H9 (cell line): ENCODE measurements around the gene PPIL6. TPM values are rescaled to one million over a fixed set of nuclear protein-coding genes. Genes with fewer than 3 reads are reported as not detected.

Experiments used
- DNase-seq: peaks from one replicate; pipeline ENCODE4 v3.0.0-alpha.2; 2017
- H2AFZ ChIP-seq: one replicate; pipeline ENCODE4 v1.6.1; 2013; ENCODE audit warnings: mild to moderate bottlenecking, low read length, control low read depth, moderate library complexity
- H2AK5ac ChIP-seq: 2 replicates; pipeline ENCODE4 v1.6.1; 2013; ENCODE audit warnings: low read length, control low read depth, mixed read lengths; ENCODE audit not compliant: insufficient read length
- H2BK120ac ChIP-seq: one replicate; pipeline ENCODE4 v1.6.1; 2013; ENCODE audit warnings: low read depth, mild to moderate bottlenecking, low read length, control low read depth, inconsistent platforms; ENCODE audit not compliant: poor library complexity, severe bottlenecking
- H2BK12ac ChIP-seq: 2 replicates; pipeline ENCODE4 v1.6.1; 2013; ENCODE audit warnings: low read length, control low read depth, mixed read lengths, low read depth; ENCODE audit not compliant: insufficient read length
- H2BK15ac ChIP-seq: 2 replicates; pipeline ENCODE4 v1.6.1; 2013; ENCODE audit warnings: low read depth, low read length, control low read depth
- H2BK20ac ChIP-seq: one replicate; pipeline ENCODE4 v1.6.1; 2013; ENCODE audit warnings: low read depth, mild to moderate bottlenecking, low read length, control low read depth, inconsistent platforms; ENCODE audit not compliant: poor library complexity, severe bottlenecking
- H2BK5ac ChIP-seq: 2 replicates; pipeline ENCODE4 v1.6.1; 2013; ENCODE audit warnings: low read length, control low read depth, mixed read lengths; ENCODE audit not compliant: insufficient read length
- H3K14ac ChIP-seq: 2 replicates; pipeline ENCODE4 v1.6.1; 2013; ENCODE audit warnings: low read length, control low read depth; ENCODE audit not compliant: insufficient read depth
- H3K18ac ChIP-seq: 2 replicates; pipeline ENCODE4 v1.6.1; 2013; ENCODE audit warnings: low read depth, mild to moderate bottlenecking, mixed read lengths, low read length, control low read depth; ENCODE audit not compliant: insufficient read length
- H3K23ac ChIP-seq: 2 replicates; pipeline ENCODE4 v1.6.1; 2013; ENCODE audit warnings: low read length, control low read depth, mixed read lengths, low read depth; ENCODE audit not compliant: insufficient read length
- H3K23me2 ChIP-seq: 2 replicates; pipeline ENCODE4 v1.6.1; 2013; ENCODE audit warnings: low read depth, mild to moderate bottlenecking, mixed read lengths, low read length, control low read depth; ENCODE audit not compliant: insufficient read length, poor library complexity, severe bottlenecking
- H3K27ac ChIP-seq: 2 replicates; pipeline ENCODE4 v1.5.1; 2013; ENCODE audit warnings: low read length, control low read depth, mixed read lengths, low read depth; ENCODE audit not compliant: insufficient read length
- H3K27me3 ChIP-seq: 2 replicates; pipeline ENCODE4 v1.6.1; 2013; ENCODE audit warnings: low read length, control low read depth, inconsistent platforms; ENCODE audit not compliant: insufficient read depth
- H3K4ac ChIP-seq: 2 replicates; pipeline ENCODE4 v1.6.1; 2013; ENCODE audit warnings: low read depth, mild to moderate bottlenecking, control low read depth, inconsistent platforms, low read length, moderate library complexity
- H3K4me1 ChIP-seq: 2 replicates; pipeline ENCODE4 v1.6.1; 2013; ENCODE audit warnings: low read length, control low read depth, inconsistent platforms; ENCODE audit not compliant: insufficient read depth
- H3K4me2 ChIP-seq: 2 replicates; pipeline ENCODE4 v1.6.1; 2013; ENCODE audit warnings: low read length, control low read depth, mixed read lengths; ENCODE audit not compliant: insufficient read length, insufficient read depth
- H3K56ac ChIP-seq: 2 replicates; pipeline ENCODE4 v1.6.1; 2013; ENCODE audit warnings: low read depth, mild to moderate bottlenecking, mixed read lengths, low read length, control low read depth; ENCODE audit not compliant: insufficient read length
- H3K79me1 ChIP-seq: 2 replicates; pipeline ENCODE4 v1.6.1; 2013; ENCODE audit warnings: low read depth, mild to moderate bottlenecking, moderate library complexity, low read length, control low read depth, inconsistent platforms; ENCODE audit not compliant: insufficient read depth, poor library complexity, severe bottlenecking
- H3K79me2 ChIP-seq: 2 replicates; pipeline ENCODE4 v1.6.1; 2013; ENCODE audit warnings: low read length, control low read depth, inconsistent platforms; ENCODE audit not compliant: insufficient read depth
- H3K9ac ChIP-seq: 2 replicates; pipeline ENCODE4 v1.6.1; 2013; ENCODE audit warnings: low read length, control low read depth, mixed read lengths; ENCODE audit not compliant: insufficient read length; ENCODE audit errors: extremely low read depth
- H3K9me3 ChIP-seq: one replicate; pipeline ENCODE4 v1.6.1; 2013; ENCODE audit warnings: low read depth, low read length, inconsistent platforms; ENCODE audit not compliant: control insufficient read depth
- H3T11ph ChIP-seq: one replicate; pipeline ENCODE4 v1.6.1; 2013; ENCODE audit warnings: mild to moderate bottlenecking, low read length, control low read depth, inconsistent platforms
- H4K20me1 ChIP-seq: one replicate; pipeline ENCODE4 v1.6.1; 2013; ENCODE audit not compliant: control insufficient read depth, insufficient read length, insufficient read depth
- H4K5ac ChIP-seq: 2 replicates; pipeline ENCODE4 v1.6.1; 2013; ENCODE audit warnings: low read depth, mild to moderate bottlenecking, mixed read lengths, low read length, control low read depth; ENCODE audit not compliant: insufficient read length
- H4K8ac ChIP-seq: replicated peaks from 2 replicates; pipeline ENCODE4 v1.6.1; 2013; ENCODE audit warnings: low read length, control low read depth, mixed read lengths, low read depth; ENCODE audit not compliant: insufficient read length
- H4K91ac ChIP-seq: 2 replicates; pipeline ENCODE4 v1.6.1; 2013; ENCODE audit warnings: low read depth, mild to moderate bottlenecking, moderate library complexity, mixed read lengths, low read length, control low read depth; ENCODE audit not compliant: insufficient read length
- H3K27ac Mint-ChIP-seq, 3 experiments: 2 replicates in 2 of 3; 3 replicates in 1 of 3; pipeline ENCODE4 v1.8.0; 2020 to 2021; ENCODE audit warnings: mixed read lengths in 3 of 3, mild to moderate bottlenecking in 1 of 3, moderate library complexity in 1 of 3
- H3K27me3 Mint-ChIP-seq: 2 replicates; pipeline ENCODE4 v1.8.0; 2021; ENCODE audit warnings: low read depth, mild to moderate bottlenecking, moderate library complexity, mixed read lengths
- H3K36me3 Mint-ChIP-seq, 3 experiments: 2 replicates in 2 of 3; 3 replicates in 1 of 3; pipeline ENCODE4 v1.8.0; 2020 to 2021; ENCODE audit warnings: low read depth in 3 of 3, mixed read lengths in 3 of 3; ENCODE audit not compliant: insufficient read depth in 1 of 3
- H3K4me1 Mint-ChIP-seq, 2 experiments: 2 replicates each; pipeline ENCODE4 v1.8.0; 2020; ENCODE audit warnings: mixed read lengths in 2 of 2
- H3K4me3 Mint-ChIP-seq, 2 experiments: 2 replicates in 1 of 2; 3 replicates in 1 of 2; pipeline ENCODE4 v1.8.0; 2020 to 2021; ENCODE audit warnings: mild to moderate bottlenecking in 2 of 2, mixed read lengths in 2 of 2, moderate library complexity in 1 of 2
- H3K9me3 Mint-ChIP-seq, 2 experiments: 2 replicates in 1 of 2; 3 replicates in 1 of 2; pipeline ENCODE4 v1.8.0; 2020; ENCODE audit warnings: mild to moderate bottlenecking in 2 of 2, mixed read lengths in 2 of 2, moderate library complexity in 1 of 2
- CTCF ChIP-seq: fragments of 200-600 bp; sonication (generic); conservative IDR thresholded peaks from 3 replicates; pipeline ENCODE4 v1.8.0; 2021; ENCODE audit warnings: antibody characterized with exemption, mild to moderate bottlenecking
- WGBS: extraction: QIAGEN DNeasy Blood & Tissue Kit; methylation state at CpG from one replicate; pipeline ENCODE4 v1.1.7; 2013; ENCODE audit warnings: missing lambda C conversion rate, low lambda C conversion rate, mixed read lengths; ENCODE audit not compliant: insufficient read length; ENCODE audit errors: extremely low coverage; 5-methylcytosine and 5-hydroxymethylcytosine counted together
- total RNA-seq: library from RNA; stranded (reverse); gene quantifications from 2 replicates; pipeline ENCODE4 v1.2.1, GENCODE V29; 2021

The PPIL6 gene
- total RNA-seq, 1 experiment from 2014 or later, result 1.0 TPM

DNA sequence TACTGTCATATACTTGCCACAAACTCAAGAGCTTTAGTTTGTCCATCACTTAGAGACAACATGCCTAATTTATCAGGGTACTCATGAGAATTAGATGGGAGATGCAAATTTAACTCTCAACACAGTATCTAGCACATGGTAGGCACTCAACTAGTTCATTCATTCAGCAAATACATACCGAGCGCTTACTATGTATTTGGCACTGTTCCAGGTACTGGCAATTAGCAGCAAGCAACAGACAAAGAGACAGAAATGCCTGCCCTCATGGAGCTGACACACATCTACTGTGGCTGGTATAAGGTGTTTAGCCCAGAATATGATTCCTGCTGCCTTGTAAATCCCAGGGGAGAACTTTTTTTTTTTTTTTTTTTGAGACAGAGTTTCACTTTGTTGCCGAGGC is 10.4 kb upstream of the PPIL6 start:
- H3K23me2 ChIP-seq, result peaks cover 10% of the 10 kb centered on the region
- H3T11ph ChIP-seq, result no peak overlapping the region
- no peaks in the 10 kb centered on the region for H4K20me1 ChIP-seq
- H3K23ac ChIP-seq, result no peak overlapping the region
- Mint-ChIP-seq H3K4me3 (no peak overlapping the region), H3K27me3 (no peaks in the 10 kb centered on the region), H3K36me3 (peaks cover 13 to 61% (median 43%) of the 10 kb centered on the region in 3 experiments), H3K27ac (no peak overlapping the region), H3K4me1 (peaks cover 8 to 9% of the 10 kb centered on the region in 2 experiments), H3K9me3 (no peaks in the 10 kb centered on the region; a peak in 1 of 5 replicates)
- no peak overlapping the region for H3K18ac ChIP-seq
- no peak overlapping the region for H2BK20ac ChIP-seq
- no peak overlapping the region for H4K8ac ChIP-seq
- H3K79me1 ChIP-seq, result no peaks in the 10 kb centered on the region
- no peaks in the 10 kb centered on the region for H3K27me3 ChIP-seq
- H4K5ac ChIP-seq, result no peak overlapping the region
- no peak overlapping the region for H3K27ac ChIP-seq
- no peaks in the 10 kb centered on the region for H3K4me1 ChIP-seq
- no peaks in the 10 kb centered on the region for H3K79me2 ChIP-seq
- no peak for DNase-seq
- H3K4ac ChIP-seq, result no peak overlapping the region
- no peak overlapping the region for H2BK120ac ChIP-seq
- WGBS, result no CpG with 5 or more reads among the region's 3 CpGs
- H3K14ac ChIP-seq, result no peak overlapping the region
- H2BK5ac ChIP-seq, result no peak overlapping the region
- no peak overlapping the region for H4K91ac ChIP-seq
- no peak overlapping the region for H3K4me2 ChIP-seq
- H2BK15ac ChIP-seq, result no peak overlapping the region
- H2BK12ac ChIP-seq, result no peak overlapping the region
- no peak for TF ChIP-seq CTCF
- H2AK5ac ChIP-seq, result no peak overlapping the region
- H3K56ac ChIP-seq, result no peak overlapping the region
- no peak overlapping the region for H2AFZ ChIP-seq
- no peak overlapping the region for H3K9ac ChIP-seq
- H3K9me3 ChIP-seq, result no peaks in the 10 kb centered on the region
